GM12878 (cell line): ENCODE data around the gene USH2A. TPM values are rescaled to one million over a fixed set of nuclear protein-coding genes. Genes with fewer than 3 reads are reported as not detected.

Experiments
- ATAC-seq: fragments of 200-7000 bp; cut with Tn5 transposase; 3 replicates; pipeline ENCODE4 v1.9.1; 2020; ENCODE audit warnings: mild to moderate bottlenecking, moderate library complexity
- BruUV-seq: library from RNA; stranded (reverse); fragments of 400-500 nt; replicated peaks from 2 replicates; lab custom pipeline; 2021; lab: Mats Ljungman, UMichigan
- CTCF ChIA-PET: fragments of 300-600 bp; sonication (Branson Sonifier 250); formaldehyde crosslinking; extraction: SDS; loops from one replicate; lab custom pipeline; 2021; ENCODE audit warnings: inconsistent platforms; lab: Yijun Ruan, JAX
- POLR2A ChIA-PET: fragments of 350-600 bp; formaldehyde crosslinking; extraction: SDS; loops from one replicate; lab custom pipeline; 2021; ENCODE audit warnings: inconsistent platforms; lab: Charles Lee
- RAD21 ChIA-PET: fragments of 300-600 bp; sonication (Branson Sonifier 250); formaldehyde crosslinking; loops from one replicate; lab custom pipeline; 2023; ENCODE audit warnings: antibody characterized with exemption; ENCODE audit not compliant: unreplicated experiment; lab: Charles Lee
- SMC1A ChIA-PET: fragments of 300-600 bp; sonication (Branson Sonifier 250); formaldehyde crosslinking; loops from one replicate; lab custom pipeline; 2023; ENCODE audit not compliant: unreplicated experiment, uncharacterized antibody; lab: Charles Lee
- DNase-seq: peaks from one replicate; pipeline ENCODE4 v3.0.0-alpha.2; 2011; ENCODE audit warnings: low read depth, low spot score
- FAIRE-seq: peaks from 3 replicates; lab custom pipeline; 2011; peaks lifted over from hg19 to GRCh38; lab: Jason Lieb, UNC
- H2AFZ ChIP-seq: 2 replicates; pipeline ENCODE4 v1.6.0; 2011; ENCODE audit warnings: low read depth, low read length, control low read depth; ENCODE audit not compliant: control insufficient read depth
- H3K27ac ChIP-seq: 2 replicates; pipeline ENCODE4 v1.5.1; 2011; ENCODE audit warnings: control low read depth; ENCODE audit not compliant: control insufficient read depth, insufficient read depth
- H3K27me3 ChIP-seq, 2 experiments: replicated peaks in 1 of 2; 2 replicates each; pipeline versions ENCODE4 v1.6.0 to v1.6.1; 2011; ENCODE audit warnings: low read length in 1 of 2; ENCODE audit not compliant: control insufficient read depth in 2 of 2, insufficient read depth in 2 of 2
- H3K36me3 ChIP-seq, 2 experiments: 2 replicates each; pipeline ENCODE4 v1.5.1; 2011; ENCODE audit warnings: low read length in 1 of 2; ENCODE audit not compliant: control insufficient read depth in 2 of 2, insufficient read depth in 2 of 2
- H3K4me1 ChIP-seq: 2 replicates; pipeline ENCODE4 v1.6.1; 2011; ENCODE audit warnings: mild to moderate bottlenecking, low read length, moderate library complexity, mixed read lengths; ENCODE audit not compliant: control insufficient read depth, insufficient read depth
- H3K4me2 ChIP-seq: 2 replicates; pipeline ENCODE4 v1.6.0; 2011; ENCODE audit warnings: control low read depth; ENCODE audit not compliant: control insufficient read depth, insufficient read depth
- H3K4me3 ChIP-seq: fragments of 200-600 bp; sonication (generic); 2 replicates; pipeline ENCODE4 v1.5.1; 2016
- H3K79me2 ChIP-seq: 2 replicates; pipeline ENCODE4 v1.6.0; 2011; ENCODE audit warnings: low read length; ENCODE audit not compliant: control insufficient read depth, insufficient read depth
- H3K9ac ChIP-seq: 2 replicates; pipeline ENCODE4 v1.8.0; 2011; ENCODE audit warnings: low read length, control low read depth, mixed read lengths; ENCODE audit not compliant: control insufficient read depth, insufficient read depth
- H3K9me3 ChIP-seq: replicated peaks from 3 replicates; pipeline ENCODE4 v1.5.1; 2011; ENCODE audit warnings: mild to moderate bottlenecking, low read length; ENCODE audit not compliant: control insufficient read depth, insufficient read depth
- H4K20me1 ChIP-seq: 2 replicates; pipeline ENCODE4 v1.6.0; 2011; ENCODE audit not compliant: control insufficient read depth, insufficient read depth
- ATF7 ChIP-seq: fragments of 450-650 bp; IDR thresholded peaks from 2 replicates; pipeline ENCODE4 v1.6.1; 2016; ENCODE audit warnings: low read depth, mild to moderate bottlenecking
- BMI1 ChIP-seq: fragments of 450-650 bp; IDR thresholded peaks from 2 replicates; pipeline ENCODE4 v1.6.1; 2016; ENCODE audit warnings: mild to moderate bottlenecking, moderate library complexity, borderline replicate concordance
- CHD2 ChIP-seq: IDR thresholded peaks from 2 replicates; pipeline ENCODE4 v1.6.1; 2011; ENCODE audit warnings: low read depth, low read length, improper control_type of control experiment, borderline replicate concordance
- CTCF ChIP-seq, 3 experiments: IDR thresholded peaks in 2 of 3; conservative IDR thresholded peaks in 1 of 3; 2 replicates each; pipeline ENCODE4 v1.5.1; 2011; ENCODE audit warnings: low read depth in 3 of 3, low read length in 3 of 3, mild to moderate bottlenecking in 3 of 3, control low read depth in 2 of 3, moderate library complexity in 2 of 3, inconsistent platforms in 1 of 3, mixed read lengths in 1 of 3; ENCODE audit not compliant: control insufficient read depth in 2 of 3, insufficient read depth in 1 of 3; ENCODE audit errors: extremely low read depth in 1 of 3
- EP300 ChIP-seq, 2 experiments: fragments of 150-350 bp in 1 of 2; IDR thresholded peaks; 2 replicates each; pipeline ENCODE4 v1.6.1; 2011 to 2012; ENCODE audit warnings: low read depth in 2 of 2, low read length in 2 of 2, borderline replicate concordance in 1 of 2, improper control_type of control experiment in 1 of 2, inconsistent platforms in 1 of 2; ENCODE audit not compliant: control insufficient read depth in 1 of 2
- FOXM1 ChIP-seq: IDR thresholded peaks from 2 replicates; pipeline ENCODE4 v1.6.1; 2012; ENCODE audit warnings: low read depth, mild to moderate bottlenecking, inconsistent platforms, low read length, moderate library complexity
- GATAD2B ChIP-seq: fragments of 450-650 bp; conservative IDR thresholded peaks from 2 replicates; pipeline ENCODE4 v1.6.1; 2017; ENCODE audit warnings: low read depth, mild to moderate bottlenecking, moderate library complexity
- HCFC1 ChIP-seq: fragments of 150-350 bp; IDR thresholded peaks from 2 replicates; pipeline ENCODE4 v1.6.1; 2014; ENCODE audit warnings: low read length
- HDAC6 ChIP-seq: fragments of 200-600 bp; sonication (generic); IDR thresholded peaks from one replicate; pipeline ENCODE4 v1.8.0; 2017; ENCODE audit warnings: antibody characterized with exemption; ENCODE audit not compliant: unreplicated experiment
- IKZF2 ChIP-seq, 2 experiments: fragments of 450-650 bp; IDR thresholded peaks; 2 replicates each; pipeline ENCODE4 v1.6.1; 2017; ENCODE audit warnings: mild to moderate bottlenecking in 2 of 2, moderate library complexity in 2 of 2
- MTA2 ChIP-seq: fragments of 450-650 bp; IDR thresholded peaks from 2 replicates; pipeline ENCODE4 v1.6.1; 2016; ENCODE audit warnings: low read depth, mild to moderate bottlenecking, moderate library complexity
- NR2C2 ChIP-seq: IDR thresholded peaks from 2 replicates; pipeline ENCODE4 v1.6.1; 2011; ENCODE audit warnings: borderline replicate concordance, low read depth; ENCODE audit not compliant: control insufficient read depth, insufficient read length
- PBX3 ChIP-seq: IDR thresholded peaks from 2 replicates; pipeline ENCODE4 v1.6.1; 2011; ENCODE audit warnings: mild to moderate bottlenecking, low read depth, low read length, moderate library complexity; ENCODE audit not compliant: insufficient replicate concordance
- POLR2AphosphoS2 ChIP-seq: IDR thresholded peaks from 2 replicates; pipeline ENCODE4 v1.6.1; 2011; ENCODE audit warnings: low read depth, mild to moderate bottlenecking, low read length, improper control_type of control experiment, moderate library complexity
- RAD51 ChIP-seq: fragments of 450-650 bp; IDR thresholded peaks from 2 replicates; pipeline ENCODE4 v1.6.1; 2016; ENCODE audit warnings: moderate library complexity, mild to moderate bottlenecking, inconsistent platforms
- RELA ChIP-seq: fragments of 450-650 bp; IDR thresholded peaks from 2 replicates; pipeline ENCODE4 v1.8.0; 2014; ENCODE audit warnings: borderline replicate concordance; ENCODE audit not compliant: partially characterized antibody
- RFX5 ChIP-seq: IDR thresholded peaks from 2 replicates; pipeline ENCODE4 v1.6.1; 2011; ENCODE audit warnings: low read depth, low read length, improper control_type of control experiment
- SPI1 ChIP-seq: IDR thresholded peaks from 2 replicates; pipeline ENCODE4 v1.6.1; 2011; ENCODE audit warnings: low read depth, mild to moderate bottlenecking, low read length, moderate library complexity, borderline replicate concordance; ENCODE audit not compliant: insufficient read depth
- ZNF384 ChIP-seq: IDR thresholded peaks from 2 replicates; pipeline ENCODE4 v1.6.1; 2012; ENCODE audit warnings: low read depth, mild to moderate bottlenecking, low read length, improper control_type of control experiment, borderline replicate concordance
- WGBS: methylation state at CpG from one replicate; pipeline ENCODE4 v1.1.6; 2016; ENCODE audit warnings: low lambda C conversion rate; ENCODE audit not compliant: insufficient replicate concordance, insufficient coverage; ENCODE audit errors: missing lambda C conversion rate; 5-methylcytosine and 5-hydroxymethylcytosine counted together
- in situ Hi-C: fragments of 300-500 bp; cut with MboI; formaldehyde crosslinking; loops from 9 replicates; pipeline ENCODE4 v1.14.3; 2018; ENCODE audit warnings: mixed read lengths
- intact Hi-C: fragments of 100-400 bp; cut with micrococcal nuclease; formaldehyde crosslinking; loops from one replicate; pipeline ENCODE4 v1.14.2; 2022; ENCODE audit not compliant: unreplicated experiment
- polyA plus RNA-seq, 11 experiments: library from polyadenylated mRNA; depleted of rRNA in 4 of 11; unstranded in 6 of 11; stranded (reverse) in 5 of 11; fragments of >200 nt; fragmentation: Nextera tagmentation in 4 of 11; fragmentation: Illumina TruSeq in 1 of 11; extraction: Ambion mirVana in 4 of 11; extraction: Trizol in 1 of 11; gene quantifications; 1 replicate in 1 of 11; 2 replicates in 10 of 11; pipeline versions ENCODE4 v1.2.1 to v1.2.3, GENCODE V29; 2011 to 2016; ENCODE audit warnings: inconsistent platforms in 2 of 11, missing spikeins in 2 of 11, low read depth in 1 of 11
- total RNA-seq, 4 experiments: library from RNA; depleted of rRNA in 3 of 4; stranded (reverse); fragments of >200 nt in 3 of 4; fragmentation: Illumina TruSeq in 1 of 4; extraction: Trizol in 1 of 4; gene quantifications; 2 replicates each; pipeline versions ENCODE4 v1.2.1 to v1.2.3, GENCODE V29; 2013 to 2021

The USH2A gene
- total and polyA plus RNA-seq, 10 of the 15 experiments (the other 5 are each of a cell fraction or from before 2014, with no cell fraction given) = under 0.01 to 0.20 (median 0.01) TPM; not detected in 2

GRCh38 chr1:216095400-216095799 lies 327.8 kb downstream of the USH2A start (continued):
- TF ChIP-seq BMI1 = no peak
- no peak for TF ChIP-seq RELA

- Histone ChIP-seq H2AFZ (no peak overlapping the region), H3K9me3 (no peaks in the 10 kb centered on the region), H3K27ac (no peak overlapping the region), H3K27me3 (no peaks in the 10 kb centered on the region), H3K4me2 (no peak overlapping the region), H4K20me1 (no peaks in the 10 kb centered on the region), H3K79me2 (no peaks in the 10 kb centered on the region), H3K9ac (no peak overlapping the region), H3K36me3 (no peaks in the 10 kb centered on the region), H3K4me1 (no peaks in the 10 kb centered on the region), H3K4me3 (no peak overlapping the region)
- ChIA-PET POLR2A (interaction anchor here (1.1 kb wide), 1 partner anchor 112 kb away, joined by 3 read pairs; no protein-coding TSS in a partner anchor), SMC1A (interaction anchor here (1.0 to 1.1 kb wide), 2 partner anchors 14 to 24 kb away, joined by 3 to 4 read pairs; no protein-coding TSS in a partner anchor), RAD21 (interaction anchor here (1.7 kb wide), 1 partner anchor 29 kb away, joined by 3 read pairs; no protein-coding TSS in a partner anchor), CTCF (interaction anchor here (0.8 kb wide), 1 partner anchor 10 kb away, joined by 3 read pairs; no protein-coding TSS in a partner anchor)
- WGBS = 30% methylated on average over 6 of the region's 6 CpGs
- DNase-seq = no peak
- intact Hi-C loops = no loop called here
- FAIRE-seq = no peak
- in situ Hi-C loops = no loop called here
- BruUV-seq = no TSS peak
- ATAC-seq = no peak
- TF ChIP-seq MTA2 (no peak), ZNF384 (no peak), EP300 (IDR thresholded peaks at IDR 0.05; ENCODE audit: borderline replicate concordance in 1 of 2, control insufficient read depth in 1 of 2, low read depth in 2 of 2, low read length in 2 of 2) (no peak), RFX5 (no peak), HCFC1 (no peak), GATAD2B (no peak), SPI1 (no peak), CTCF (IDR thresholded peaks at IDR 0.05 in 2 of 3, conservative IDR thresholded peaks at IDR 0.05 in 1 of 3; ENCODE audit: control insufficient read depth in 2 of 3, extremely low read depth in 1 of 3, insufficient read depth in 1 of 3, low read depth in 3 of 3, low read length in 3 of 3) (no peak), HDAC6 (no peak), IKZF2 (IDR thresholded peaks at IDR 0.05) (no peak), NR2C2 (no peak), FOXM1 (no peak), RAD51 (no peak), POLR2AphosphoS2 (no peak), PBX3 (no peak), ATF7 (no peak), CHD2 (no peak)
Observed at GRCh38 chr1:216090556-216090955, 332.7 kb downstream of the USH2A start.
